ENCODE results near the gene EFEMP1.

The EFEMP1 gene, protein sequence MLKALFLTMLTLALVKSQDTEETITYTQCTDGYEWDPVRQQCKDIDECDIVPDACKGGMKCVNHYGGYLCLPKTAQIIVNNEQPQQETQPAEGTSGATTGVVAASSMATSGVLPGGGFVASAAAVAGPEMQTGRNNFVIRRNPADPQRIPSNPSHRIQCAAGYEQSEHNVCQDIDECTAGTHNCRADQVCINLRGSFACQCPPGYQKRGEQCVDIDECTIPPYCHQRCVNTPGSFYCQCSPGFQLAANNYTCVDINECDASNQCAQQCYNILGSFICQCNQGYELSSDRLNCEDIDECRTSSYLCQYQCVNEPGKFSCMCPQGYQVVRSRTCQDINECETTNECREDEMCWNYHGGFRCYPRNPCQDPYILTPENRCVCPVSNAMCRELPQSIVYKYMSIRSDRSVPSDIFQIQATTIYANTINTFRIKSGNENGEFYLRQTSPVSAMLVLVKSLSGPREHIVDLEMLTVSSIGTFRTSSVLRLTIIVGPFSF

GRCh38 chr2:55923091-55923981, at the start of gene EFEMP1:
Gene EFEMP1 (minus strand): TSS chr2:55923782. CDS start chr2:55922440, 1,342 bp downstream.
- no peak for DNase-seq

- DNase-seq, result no peak
Measured at GRCh38 chr2:55970500-55970899, 46.9 kb upstream of the EFEMP1 start.

- DNase-seq, result no peak
Measured at GRCh38 chr2:55968941-55969340, 45.4 kb upstream of the EFEMP1 start.

DNA sequence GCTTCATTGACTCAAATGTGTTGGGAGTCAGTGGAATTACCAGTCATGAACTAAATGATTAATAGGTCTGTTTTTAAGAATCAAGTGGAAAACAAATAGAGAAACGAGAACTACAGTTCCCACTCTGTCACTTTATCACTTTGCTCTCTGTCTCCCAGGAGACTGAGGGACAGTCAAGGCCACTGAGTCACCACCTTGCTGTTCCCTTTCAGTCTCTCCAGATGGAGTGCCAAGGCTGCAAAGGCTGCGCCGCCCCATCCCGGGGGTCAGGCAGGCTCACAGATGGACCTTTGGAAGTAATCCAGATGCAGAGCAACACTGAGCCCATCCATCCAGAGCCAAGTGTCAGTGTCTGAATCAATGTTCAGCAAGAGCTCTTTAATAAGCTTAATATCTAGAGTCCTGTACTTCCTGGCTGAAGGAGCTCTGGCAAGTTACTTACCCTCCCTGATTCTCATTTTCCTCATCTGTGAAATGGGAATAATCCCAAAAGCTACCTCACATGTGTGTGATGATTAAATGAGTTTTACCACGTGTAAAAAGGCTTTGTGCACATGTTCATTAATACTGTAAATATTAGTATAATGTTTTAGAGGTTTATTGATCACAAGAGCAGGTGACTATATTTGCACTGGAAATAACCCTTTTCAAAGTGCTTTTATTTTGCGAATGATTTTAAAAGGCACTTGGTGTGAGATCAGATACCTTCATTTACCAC, 43.0 kb upstream of the EFEMP1 start:
- no peak for DNase-seq

DNA sequence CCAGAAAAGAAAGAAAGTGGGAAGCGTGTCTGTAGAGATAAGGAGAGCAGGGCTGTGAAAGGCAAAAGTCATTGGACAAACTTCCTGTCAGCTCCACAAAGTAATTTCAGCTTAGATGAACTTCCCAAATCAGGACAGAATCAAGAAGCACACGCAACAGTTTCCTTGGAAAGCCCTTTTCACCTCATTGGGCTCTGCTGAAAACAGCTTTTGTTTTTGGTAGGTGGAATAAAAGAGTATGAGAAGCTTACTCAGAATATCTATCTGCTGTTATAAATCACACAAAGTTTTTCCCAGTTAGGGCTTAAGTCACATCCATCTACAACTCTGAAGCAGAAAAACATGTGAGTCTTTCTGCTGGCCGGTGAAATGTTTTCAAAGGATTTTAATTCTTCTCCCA, 42.4 kb upstream of the EFEMP1 start:
- no peak for DNase-seq

- DNase-seq, result no peak
Measured at GRCh38 chr2:55965276-55965675, 41.7 kb upstream of the EFEMP1 start.

GRCh38 chr2:55962915-55963314, 39.3 kb upstream of the EFEMP1 start:
- no peak for DNase-seq

- no peak for DNase-seq
Measured at GRCh38 chr2:55961318-55961911, 37.8 kb upstream of the EFEMP1 start.

GRCh38 chr2:55958756-55959155, 35.2 kb upstream of the EFEMP1 start:
- DNase-seq, result no peak

DNA sequence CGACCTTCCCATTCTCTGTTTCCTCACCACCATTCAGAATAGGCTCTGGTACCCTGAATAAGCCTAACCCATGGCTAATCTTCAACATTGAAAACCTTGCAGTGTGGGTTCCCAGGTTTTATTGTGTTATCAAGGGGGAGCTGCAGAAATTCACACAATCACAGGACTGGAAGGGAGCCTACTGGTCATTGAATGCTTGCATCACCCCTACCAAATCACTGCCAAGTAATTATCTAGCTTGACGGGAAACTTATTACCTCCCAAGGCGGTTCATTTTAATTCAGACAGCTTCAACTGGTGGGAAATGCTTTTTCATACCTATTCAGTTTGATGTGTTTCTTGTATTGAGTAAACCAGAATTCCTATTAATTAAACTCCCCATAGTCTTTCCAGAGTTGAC, 33.6 kb upstream of the EFEMP1 start:
- DNase-seq, result no peak

DNA sequence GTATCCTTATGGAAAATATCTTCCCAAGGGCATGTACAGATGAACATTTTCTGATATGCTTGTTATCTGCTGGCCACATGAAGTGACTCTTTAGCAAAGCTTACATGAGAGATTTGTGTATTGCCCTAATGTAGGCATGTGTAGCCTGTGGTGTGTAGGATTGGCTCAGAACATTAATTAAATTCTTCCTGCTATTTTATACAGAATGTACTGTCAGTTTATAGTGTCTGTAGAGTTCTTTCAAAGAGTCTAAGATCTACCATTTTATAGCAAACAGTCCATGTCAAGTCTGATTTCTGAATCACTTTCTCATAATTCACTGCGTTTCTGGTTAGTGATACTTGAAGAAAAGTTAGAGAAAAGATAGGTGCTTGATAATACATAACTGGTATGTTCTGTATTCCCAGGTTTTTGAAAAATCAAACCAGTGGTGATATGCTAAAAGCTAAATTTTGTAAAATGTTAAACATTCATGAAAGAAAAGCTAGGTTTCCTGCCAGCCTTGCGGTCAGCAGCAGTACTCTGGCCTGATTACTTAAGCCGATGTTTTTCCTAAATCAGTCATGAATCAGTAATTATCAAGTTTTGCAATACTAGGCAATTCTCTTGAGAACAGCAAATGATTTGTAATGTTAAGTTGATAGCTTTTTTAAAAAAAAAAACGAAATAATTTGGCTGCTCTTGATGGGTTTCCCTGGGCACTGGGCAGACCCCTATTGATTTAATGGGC, 30.9 kb upstream of the EFEMP1 start:
- DNase-seq, result no peak

GRCh38 chr2:55952415-55952814, 28.8 kb upstream of the EFEMP1 start:
- DNase-seq, result no peak

DNA sequence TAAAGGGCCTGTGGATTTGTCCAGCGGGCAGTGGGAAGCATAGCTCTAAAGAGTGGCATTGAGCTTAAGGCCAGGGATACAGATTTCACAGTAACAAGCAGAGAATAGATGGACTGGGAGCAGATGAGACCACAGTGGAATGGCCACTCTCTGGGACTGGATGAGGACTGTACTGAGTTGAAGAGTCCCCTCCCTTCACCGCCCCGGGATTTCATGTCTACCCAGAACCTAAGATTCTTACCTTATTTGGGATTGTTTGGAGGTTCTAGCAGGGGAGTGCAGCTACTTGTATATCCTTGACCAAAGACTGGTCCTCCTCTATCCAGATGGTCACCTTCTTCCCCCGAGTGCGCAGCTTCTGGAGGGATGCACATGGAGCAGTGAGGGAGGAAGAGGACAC, 28.0 kb upstream of the EFEMP1 start:
- DNase-seq, result no peak

DNA sequence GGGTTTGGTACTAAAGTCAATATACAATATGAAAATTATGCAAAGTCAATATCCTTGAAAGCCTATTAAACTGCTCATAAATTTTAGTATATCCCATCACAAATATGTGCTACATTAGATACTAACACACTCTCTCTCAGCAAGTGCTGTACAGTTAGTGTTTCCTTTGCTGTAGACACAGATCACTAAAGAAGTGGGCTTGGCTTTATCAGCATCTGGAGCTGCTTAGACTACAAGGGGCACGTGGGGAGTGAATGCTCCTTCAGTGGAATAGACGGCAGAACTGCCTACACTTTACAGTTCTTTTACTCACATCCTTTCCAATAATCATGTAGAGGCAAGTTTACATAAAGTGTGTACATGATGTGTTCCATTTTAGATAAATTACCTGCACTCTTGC, 26.0 kb upstream of the EFEMP1 start:
- no peak for DNase-seq

GRCh38 chr2:55949211-55949610, 25.6 kb upstream of the EFEMP1 start:
- DNase-seq, result no peak

DNA sequence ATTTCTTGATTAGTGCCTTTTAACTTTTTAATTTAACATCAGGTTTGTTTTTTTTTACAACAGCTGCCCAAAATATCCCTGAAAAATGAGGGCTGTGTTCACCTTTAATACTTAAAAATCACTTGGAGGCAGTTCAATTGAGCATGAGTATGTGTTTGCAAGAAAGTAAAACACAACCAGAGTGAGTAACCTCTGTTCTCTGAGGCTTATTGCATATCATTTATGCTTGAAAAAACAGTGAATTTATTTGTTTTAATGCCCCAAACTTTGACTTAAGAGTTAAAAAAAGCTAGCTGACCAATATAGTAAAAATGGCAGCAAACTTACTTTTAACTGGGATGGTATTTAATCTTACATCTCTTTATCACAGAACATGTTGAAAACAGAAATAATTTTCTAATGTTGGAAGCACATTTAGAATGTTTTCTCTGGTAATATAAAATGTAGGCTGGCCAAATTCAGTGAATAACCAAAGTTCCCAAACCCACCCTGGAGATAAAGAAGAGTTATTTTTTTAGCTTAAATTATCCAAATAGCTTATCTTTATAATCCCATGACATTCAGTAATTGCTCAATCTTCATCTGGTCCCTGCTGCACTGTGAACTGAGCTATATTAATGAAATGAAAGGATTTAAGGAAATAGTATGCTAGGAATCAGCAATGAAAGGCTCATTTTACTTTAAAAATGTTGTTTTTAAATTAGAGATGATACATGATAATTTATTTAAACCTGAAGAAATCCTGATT, 24.8 kb upstream of the EFEMP1 start:
- no peak for DNase-seq

GRCh38 chr2:55947752-55948151, 24.2 kb upstream of the EFEMP1 start:
- no peak for DNase-seq

DNA sequence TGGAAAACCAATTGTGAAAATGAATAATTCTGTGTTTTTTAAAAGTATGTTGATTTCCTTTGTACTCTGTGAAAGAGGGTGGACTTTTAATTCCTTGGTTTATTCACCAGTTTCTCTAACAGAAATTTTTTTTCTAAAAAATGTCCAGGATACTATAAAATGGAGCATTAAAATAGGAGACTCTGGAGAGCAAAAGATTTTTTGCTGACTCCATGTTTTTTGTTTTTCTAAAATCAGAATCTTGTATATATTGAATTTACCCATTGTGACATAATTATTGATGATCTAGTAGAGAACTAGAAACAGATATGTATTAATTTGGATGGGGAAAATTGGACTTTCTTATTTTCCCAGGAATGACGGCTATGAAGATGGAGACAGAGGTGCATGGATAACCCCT, 23.2 kb upstream of the EFEMP1 start:
- DNase-seq, result no peak

- DNase-seq, result no peak
Measured at GRCh38 chr2:55943466-55943865, 19.9 kb upstream of the EFEMP1 start.

GRCh38 chr2:55936351-55936750, 12.8 kb upstream of the EFEMP1 start:
- no peak for DNase-seq

DNA sequence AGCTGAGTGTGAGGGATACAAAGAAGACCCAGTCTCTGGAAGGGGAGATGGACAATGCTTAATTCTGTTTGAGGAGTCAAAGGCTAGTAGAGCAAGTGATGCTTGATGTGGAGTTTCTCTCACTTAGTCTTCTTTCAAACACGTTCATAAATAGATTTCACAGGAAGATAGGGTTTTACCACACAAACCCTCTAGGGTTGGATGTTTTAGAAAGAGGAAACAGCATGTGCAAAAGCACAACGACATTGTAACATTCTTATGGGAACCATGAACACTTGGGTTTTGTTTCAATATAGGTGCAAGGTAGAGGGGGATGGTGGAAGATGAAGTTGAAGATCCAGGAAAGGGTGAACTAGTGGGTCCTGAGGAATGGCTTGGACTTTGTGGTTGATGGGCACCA, 10.8 kb upstream of the EFEMP1 start:
- DNase-seq, result no peak

Measured in stimulated activated CD4-positive, alpha-beta T cell treated with anti-CD3 and anti-CD28 coated beads, Interleukin-4, amount 100 ng/mL, for 24 hours (primary cell).